GM13977 (cell line): ENCODE data around the gene YPEL1.

Source experiments
- DNase-seq: peaks from one replicate; pipeline ENCODE4 v3.0.0; 2012; ENCODE audit warnings: low spot score
- in situ Hi-C: fragments of 300-500 bp; cut with MboI; formaldehyde crosslinking; loops from one replicate; pipeline ENCODE4 v1.12.0; 2022; ENCODE audit warnings: low sequenced_read_pairs, low pct_unique_long_range_greater_than_20kb, mixed read lengths, inconsistent platforms; ENCODE audit not compliant: unreplicated experiment
- TF ChIP-seq, protein P1 (sequence below): IDR thresholded peaks from 2 replicates; pipeline ENCODE4 v1.5.1; 2012; ENCODE audit warnings: mild to moderate bottlenecking, control low read depth; ENCODE audit not compliant: insufficient read depth; ENCODE audit errors: extremely low read depth, missing control alignments

Gene YPEL1

DNA sequence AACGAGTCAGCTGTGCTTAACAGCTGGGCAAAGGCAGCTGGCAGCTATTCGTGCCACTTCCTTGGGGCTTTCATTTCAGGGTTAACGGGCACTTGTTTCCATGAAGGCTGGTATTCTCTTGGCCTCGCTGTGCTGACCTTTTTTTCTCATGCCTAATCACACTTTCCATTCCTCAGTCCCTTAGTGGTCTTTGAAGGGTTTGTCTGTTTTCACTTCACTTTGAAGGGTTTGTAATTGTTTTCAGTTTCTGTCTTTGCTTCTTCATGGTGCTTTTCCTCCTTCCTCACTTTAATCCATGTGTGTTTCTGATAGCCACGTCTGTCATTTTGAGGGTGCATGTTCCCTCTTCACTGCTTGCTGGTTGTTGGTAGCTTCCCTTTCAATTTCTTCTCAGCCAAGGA, 45.2 kb downstream of the YPEL1 start:
- TF ChIP-seq, protein P1, sequence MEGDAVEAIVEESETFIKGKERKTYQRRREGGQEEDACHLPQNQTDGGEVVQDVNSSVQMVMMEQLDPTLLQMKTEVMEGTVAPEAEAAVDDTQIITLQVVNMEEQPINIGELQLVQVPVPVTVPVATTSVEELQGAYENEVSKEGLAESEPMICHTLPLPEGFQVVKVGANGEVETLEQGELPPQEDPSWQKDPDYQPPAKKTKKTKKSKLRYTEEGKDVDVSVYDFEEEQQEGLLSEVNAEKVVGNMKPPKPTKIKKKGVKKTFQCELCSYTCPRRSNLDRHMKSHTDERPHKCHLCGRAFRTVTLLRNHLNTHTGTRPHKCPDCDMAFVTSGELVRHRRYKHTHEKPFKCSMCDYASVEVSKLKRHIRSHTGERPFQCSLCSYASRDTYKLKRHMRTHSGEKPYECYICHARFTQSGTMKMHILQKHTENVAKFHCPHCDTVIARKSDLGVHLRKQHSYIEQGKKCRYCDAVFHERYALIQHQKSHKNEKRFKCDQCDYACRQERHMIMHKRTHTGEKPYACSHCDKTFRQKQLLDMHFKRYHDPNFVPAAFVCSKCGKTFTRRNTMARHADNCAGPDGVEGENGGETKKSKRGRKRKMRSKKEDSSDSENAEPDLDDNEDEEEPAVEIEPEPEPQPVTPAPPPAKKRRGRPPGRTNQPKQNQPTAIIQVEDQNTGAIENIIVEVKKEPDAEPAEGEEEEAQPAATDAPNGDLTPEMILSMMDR: no peak
- DNase-seq: peak; percentile 77
- in situ Hi-C loops: no loop called here

DNA sequence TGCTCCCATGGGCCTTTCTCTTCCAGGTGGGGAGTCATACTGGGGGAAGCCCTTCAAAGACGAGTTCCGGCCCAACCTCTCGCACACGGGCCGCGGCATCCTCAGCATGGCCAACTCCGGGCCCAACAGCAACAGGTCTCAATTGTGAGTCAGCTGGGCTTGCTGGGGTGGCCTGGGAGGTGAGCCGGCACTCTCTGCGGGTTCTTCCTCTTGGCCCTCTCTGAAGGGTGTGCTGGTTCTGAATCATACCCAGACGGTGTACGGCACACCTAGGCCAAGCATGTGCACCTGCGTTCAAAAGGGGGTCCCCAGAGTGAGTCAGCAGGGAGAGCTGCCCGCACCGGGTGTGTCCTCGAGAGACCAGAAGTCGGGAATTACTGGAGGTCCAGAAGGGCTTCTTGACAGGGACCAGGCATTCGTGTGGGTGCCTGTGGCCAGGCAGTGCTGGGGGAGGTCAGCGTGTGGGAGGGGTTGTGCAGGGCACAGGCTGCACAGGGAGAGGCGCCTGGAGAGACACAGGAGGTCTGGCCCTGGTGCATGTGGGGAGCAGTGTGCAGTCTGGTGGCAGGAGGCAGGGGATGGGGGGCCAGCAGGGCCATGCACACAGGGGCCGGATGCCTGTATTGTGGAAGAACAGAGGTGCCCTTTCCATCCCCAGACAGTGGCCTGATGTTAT, 46.8 kb downstream of the YPEL1 start:
- TF ChIP-seq, protein P1: no peak
- in situ Hi-C loops: no loop called here
- peak; percentile 45 for DNase-seq

DNA sequence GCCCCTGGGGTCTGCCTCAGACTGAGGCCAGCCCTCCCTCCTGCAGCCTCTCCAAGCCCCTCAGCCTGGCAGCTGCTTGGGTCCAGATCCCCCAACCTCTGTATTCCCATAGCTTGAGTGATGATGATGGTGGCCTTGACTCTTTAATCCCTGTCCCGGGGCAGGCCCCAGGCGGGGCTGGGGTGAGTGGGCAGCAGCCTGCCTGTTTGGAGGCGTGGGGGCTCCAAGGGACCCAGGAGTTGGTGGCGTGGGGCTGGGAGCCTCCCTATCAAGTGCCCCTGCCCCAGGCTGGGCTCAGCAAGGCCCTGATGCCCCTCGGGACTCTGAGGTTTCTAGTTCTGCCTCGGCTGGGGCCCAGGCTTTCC, 47.3 kb downstream of the YPEL1 start:
- in situ Hi-C loops: no loop called here
- TF ChIP-seq, protein P1: no peak

DNA sequence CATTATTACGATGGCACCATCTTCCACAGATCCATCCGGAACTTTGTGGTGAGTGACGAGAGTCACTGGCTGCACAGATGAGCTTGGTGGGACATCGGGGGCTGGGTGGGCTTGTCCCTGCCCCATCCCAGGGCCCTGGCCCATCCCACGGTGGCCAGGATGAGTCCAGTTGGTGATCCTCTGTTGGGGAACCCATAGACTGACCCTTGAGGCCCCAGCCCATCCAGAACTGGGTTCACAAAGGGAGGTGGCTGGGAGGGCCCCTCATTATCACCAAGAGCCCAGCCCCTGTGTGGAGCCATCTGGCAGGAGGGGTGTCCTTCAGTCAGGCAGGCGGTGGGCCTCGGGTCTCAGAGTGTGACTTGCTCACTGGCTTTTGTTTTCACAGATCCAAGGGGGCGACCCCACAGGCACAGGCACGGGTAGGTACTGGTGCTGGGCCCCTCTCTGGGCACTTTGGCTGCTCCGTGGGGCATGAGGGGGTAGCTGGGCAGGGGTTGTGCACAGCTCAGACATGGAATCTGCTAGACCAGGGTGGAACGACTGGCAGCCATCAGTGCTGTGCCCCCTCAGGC, 47.8 kb downstream of the YPEL1 start:
- TF ChIP-seq, protein P1: no peak
- in situ Hi-C loops: no loop called here
- no peak for DNase-seq

More for the DNA sequence above, 47.3 kb downstream of the YPEL1 start:
- DNase-seq: no peak

DNA sequence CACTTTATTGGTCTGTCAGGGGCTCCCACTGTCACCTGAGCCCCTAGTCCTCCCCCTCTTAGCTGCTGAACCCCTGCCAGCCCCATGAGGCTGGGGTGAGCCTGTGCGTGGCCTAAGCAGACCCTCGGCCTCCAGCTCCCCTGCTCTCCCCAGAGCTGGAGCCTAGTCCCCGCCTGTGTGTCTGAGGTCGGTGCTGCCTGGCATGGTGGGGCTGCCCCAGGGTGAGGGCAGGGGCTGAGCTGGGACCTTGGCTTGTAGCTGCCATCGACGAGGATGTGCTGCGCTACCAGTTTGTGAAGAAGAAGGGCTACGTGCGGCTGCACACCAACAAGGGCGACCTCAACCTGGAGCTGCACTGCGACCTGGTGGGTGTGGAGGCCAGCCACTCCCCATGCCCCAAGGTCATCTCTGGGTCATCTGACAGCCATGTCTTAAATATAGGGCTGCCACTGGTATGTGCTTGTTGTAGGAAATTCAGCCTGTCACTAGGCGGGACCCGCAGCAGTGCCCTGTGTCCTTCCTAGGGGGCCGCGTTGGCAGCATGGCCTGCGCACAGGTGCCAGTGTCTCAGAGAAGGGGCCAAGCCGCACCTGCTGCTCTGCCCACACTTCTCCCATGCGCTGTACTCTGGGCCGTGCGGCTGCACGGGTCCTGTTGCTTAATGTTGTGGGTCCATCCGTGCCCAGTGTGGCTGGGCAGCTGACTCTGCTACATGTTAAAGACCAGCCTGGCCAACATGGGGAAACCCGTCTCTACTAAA, 48.8 kb downstream of the YPEL1 start:
- in situ Hi-C loops: no loop called here
- TF ChIP-seq, protein P1: no peak

DNA sequence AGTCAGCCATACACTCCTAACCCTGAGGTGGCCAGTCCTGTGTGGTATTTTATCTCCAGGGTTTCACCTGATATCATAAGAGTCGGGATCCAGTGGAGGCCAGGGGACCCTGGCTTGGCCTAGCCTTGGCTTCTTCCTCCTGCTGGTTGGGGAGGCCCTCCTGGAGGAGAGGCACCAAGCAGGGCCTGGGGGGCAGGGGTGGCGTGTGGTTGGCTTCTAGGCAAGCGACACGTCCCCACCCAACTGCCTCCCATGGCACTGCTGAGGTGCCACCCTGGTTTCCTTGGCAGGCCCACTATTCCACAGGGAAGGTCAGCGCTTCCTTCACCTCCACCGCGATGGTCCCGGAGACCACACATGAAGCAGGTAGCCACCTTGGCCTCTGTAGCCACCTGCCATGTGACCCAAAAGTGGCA, 49.4 kb downstream of the YPEL1 start:
- TF ChIP-seq, protein P1: no peak
- in situ Hi-C loops: no loop called here
- no peak for DNase-seq

More for the DNA sequence above, 48.8 kb downstream of the YPEL1 start:
- no peak for DNase-seq
